Testis (tissue), 2 donors: ENCODE results near the gene COL9A3.

Source experiments
- POLR2A ChIP-seq: fragments of 450-650 bp; IDR thresholded peaks from one replicate; pipeline ENCODE4 v1.6.1; 2017; ENCODE audit warnings: antibody characterized with exemption, mild to moderate bottlenecking, moderate library complexity
- TF ChIP-seq, protein P1 (sequence below), 3 experiments: fragments of 450-650 bp in 2 of 3; fragments of 200-600 bp in 1 of 3; sonication (generic) in 1 of 3; IDR thresholded peaks; one replicate each; pipeline ENCODE4 v1.5.1; 2016 to 2019; ENCODE audit warnings: antibody characterized with exemption in 3 of 3, mild to moderate bottlenecking in 2 of 3, moderate library complexity in 1 of 3

DNA sequence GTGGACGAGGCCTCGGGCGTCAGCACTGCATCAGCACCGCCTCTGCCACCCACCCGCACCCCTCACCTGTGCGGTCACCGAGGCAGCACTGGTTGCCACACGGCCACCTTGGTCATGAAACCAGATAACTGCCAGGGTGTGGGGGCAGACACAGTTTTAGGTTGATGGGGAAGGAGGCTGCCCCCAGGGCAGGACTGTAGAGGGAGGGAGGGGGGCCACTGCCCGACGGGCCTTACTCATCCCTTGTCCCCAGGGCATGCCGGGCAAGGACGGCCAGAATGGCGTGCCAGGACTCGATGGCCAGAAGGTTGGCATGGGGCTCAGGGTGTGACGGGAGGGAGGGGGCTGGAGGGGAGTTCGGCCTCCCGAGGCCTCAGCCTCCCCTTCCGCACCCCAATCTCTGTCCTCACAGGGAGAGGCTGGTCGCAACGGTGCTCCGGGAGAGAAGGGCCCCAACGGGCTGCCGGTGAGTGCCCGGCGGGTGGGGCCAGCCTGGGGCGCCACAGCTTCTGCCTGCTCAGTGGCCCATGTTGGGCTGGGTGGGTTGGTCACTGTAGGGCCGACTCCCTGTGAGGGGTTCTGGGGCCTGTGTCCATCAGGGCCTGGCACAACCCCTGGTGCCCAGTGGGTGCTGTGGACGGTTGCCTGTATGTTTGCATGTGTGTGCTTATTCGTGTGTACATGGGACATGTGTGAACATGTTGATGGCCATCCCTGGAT, 11.8 kb downstream of the COL9A3 start:
- TF ChIP-seq, protein P1, sequence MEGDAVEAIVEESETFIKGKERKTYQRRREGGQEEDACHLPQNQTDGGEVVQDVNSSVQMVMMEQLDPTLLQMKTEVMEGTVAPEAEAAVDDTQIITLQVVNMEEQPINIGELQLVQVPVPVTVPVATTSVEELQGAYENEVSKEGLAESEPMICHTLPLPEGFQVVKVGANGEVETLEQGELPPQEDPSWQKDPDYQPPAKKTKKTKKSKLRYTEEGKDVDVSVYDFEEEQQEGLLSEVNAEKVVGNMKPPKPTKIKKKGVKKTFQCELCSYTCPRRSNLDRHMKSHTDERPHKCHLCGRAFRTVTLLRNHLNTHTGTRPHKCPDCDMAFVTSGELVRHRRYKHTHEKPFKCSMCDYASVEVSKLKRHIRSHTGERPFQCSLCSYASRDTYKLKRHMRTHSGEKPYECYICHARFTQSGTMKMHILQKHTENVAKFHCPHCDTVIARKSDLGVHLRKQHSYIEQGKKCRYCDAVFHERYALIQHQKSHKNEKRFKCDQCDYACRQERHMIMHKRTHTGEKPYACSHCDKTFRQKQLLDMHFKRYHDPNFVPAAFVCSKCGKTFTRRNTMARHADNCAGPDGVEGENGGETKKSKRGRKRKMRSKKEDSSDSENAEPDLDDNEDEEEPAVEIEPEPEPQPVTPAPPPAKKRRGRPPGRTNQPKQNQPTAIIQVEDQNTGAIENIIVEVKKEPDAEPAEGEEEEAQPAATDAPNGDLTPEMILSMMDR (IDR thresholded peaks at IDR 0.05), result no peak
- TF ChIP-seq POLR2A, result no peak
